K562 (cell line): ENCODE results near the gene ARL16. TPM values are rescaled to one million over a fixed set of nuclear protein-coding genes. Genes with fewer than 3 reads are reported as not detected.

Source experiments
- BRD4 ChIP-seq: fragments of 200-600 bp; sonication (generic); IDR thresholded peaks from 2 replicates; pipeline ENCODE4 v1.6.1; 2017; ENCODE audit warnings: inconsistent platforms
- BRF1 ChIP-seq: IDR thresholded peaks from 3 replicates; pipeline ENCODE4 v1.6.1; 2011; ENCODE audit warnings: borderline replicate concordance, mild to moderate bottlenecking; ENCODE audit not compliant: insufficient read length; ENCODE audit errors: extremely low read depth
- E2F6 ChIP-seq, 2 experiments: IDR thresholded peaks; 2 replicates each; pipeline ENCODE4 v1.6.1; 2011; ENCODE audit warnings: borderline replicate concordance in 1 of 2, control low read depth in 1 of 2, low read depth in 1 of 2, low read length in 1 of 2, mild to moderate bottlenecking in 1 of 2, mixed read lengths in 1 of 2, moderate library complexity in 1 of 2; ENCODE audit not compliant: insufficient read depth in 1 of 2, insufficient read length in 1 of 2, poor library complexity in 1 of 2, severe bottlenecking in 1 of 2; ENCODE audit errors: extremely low read depth in 1 of 2
- EP400 ChIP-seq: fragments of 450-650 bp; IDR thresholded peaks from 2 replicates; pipeline ENCODE4 v1.6.1; 2017; ENCODE audit warnings: antibody characterized with exemption, mild to moderate bottlenecking, moderate library complexity
- FOXK1 ChIP-seq: sonication (generic); formaldehyde crosslinking; IDR thresholded peaks from 2 replicates; pipeline ENCODE4 v1.8.0; 2022; ENCODE audit warnings: missing genetic modification reagents, mild to moderate bottlenecking, borderline replicate concordance
- GTF2A2 ChIP-seq: IDR thresholded peaks from 2 replicates; pipeline ENCODE4 v1.6.1; 2016; ENCODE audit warnings: mild to moderate bottlenecking, missing genetic modification characterization, missing compliant biosample characterization
- HDAC2 ChIP-seq: fragments of 450-650 bp; IDR thresholded peaks from 2 replicates; pipeline ENCODE4 v1.6.1; 2016; ENCODE audit warnings: mild to moderate bottlenecking
- MCM5 ChIP-seq: fragments of 450-650 bp; IDR thresholded peaks from 2 replicates; pipeline ENCODE4 v1.6.1; 2016; ENCODE audit warnings: low read depth
- MYC ChIP-seq, 2 experiments: fragments of 250-450 bp in 1 of 2; sonication (Bioruptor Pico) in 1 of 2; IDR thresholded peaks; 2 replicates each; pipeline versions ENCODE4 v1.5.1 to v1.6.1; 2012 to 2021; ENCODE audit warnings: low read depth in 2 of 2, borderline replicate concordance in 1 of 2, improper control_type of control experiment in 1 of 2, low read length in 1 of 2, mild to moderate bottlenecking in 1 of 2, moderate library complexity in 1 of 2
- PCBP2 ChIP-seq: fragments of 200-400 bp; formaldehyde crosslinking; IDR thresholded peaks from 2 replicates; pipeline ENCODE4 v1.6.1; 2018; ENCODE audit warnings: low read length, low read depth, mild to moderate bottlenecking, moderate library complexity; ENCODE audit not compliant: poor library complexity, severe bottlenecking
- PHB2 ChIP-seq: fragments of 450-650 bp; IDR thresholded peaks from 2 replicates; pipeline ENCODE4 v1.6.1; 2017; ENCODE audit warnings: low read depth
- SIN3B ChIP-seq: fragments of 450-650 bp; IDR thresholded peaks from 2 replicates; pipeline ENCODE4 v1.6.1; 2017; ENCODE audit warnings: low read depth, mild to moderate bottlenecking, moderate library complexity
- SOX6 ChIP-seq: fragments of 450-650 bp; IDR thresholded peaks from 2 replicates; pipeline ENCODE4 v1.6.1; 2014; ENCODE audit warnings: mild to moderate bottlenecking
- TOE1 ChIP-seq, 2 experiments: fragments of 450-650 bp in 1 of 2; sonication (generic) in 1 of 2; formaldehyde crosslinking in 1 of 2; IDR thresholded peaks; 2 replicates each; pipeline versions ENCODE4 v1.7.1 to v1.8.0; 2016 to 2022; ENCODE audit warnings: borderline replicate concordance in 2 of 2, mild to moderate bottlenecking in 2 of 2, antibody characterized with exemption in 1 of 2, inconsistent platforms in 1 of 2, low read depth in 1 of 2, missing genetic modification reagents in 1 of 2, moderate library complexity in 1 of 2
- ZBTB11 ChIP-seq, 3 experiments: fragments of 200-800 bp in 1 of 3; fragments of 250-450 bp in 1 of 3; fragments of 450-650 bp in 1 of 3; sonication (Bioruptor Pico) in 1 of 3; sonication (Bioruptor generic) in 1 of 3; formaldehyde crosslinking in 1 of 3; IDR thresholded peaks; 2 replicates each; pipeline versions ENCODE4 v1.6.1 to v1.8.0; 2016 to 2022; ENCODE audit warnings: mild to moderate bottlenecking in 2 of 3, missing genetic modification characterization in 2 of 3, missing compliant biosample characterization in 1 of 3, moderate library complexity in 1 of 3
- ZHX1 ChIP-seq: fragments of 150-350 bp; conservative IDR thresholded peaks from 2 replicates; pipeline ENCODE4 v1.6.1; 2014; ENCODE audit warnings: low read length
- ZNF212 ChIP-seq: fragments of 450-650 bp; formaldehyde crosslinking; IDR thresholded peaks from 2 replicates; pipeline ENCODE4 v1.4.0; 2020; ENCODE audit warnings: mild to moderate bottlenecking
- ZNF436 ChIP-seq: fragments of 250-450, 450-650 bp; sonication (Bioruptor Pico); formaldehyde crosslinking; IDR thresholded peaks from 2 replicates; pipeline ENCODE4 v1.7.0; 2020; ENCODE audit warnings: mild to moderate bottlenecking
- polyA plus RNA-seq, 8 experiments: library from polyadenylated mRNA; depleted of rRNA in 4 of 8; stranded (reverse) in 5 of 8; unstranded in 3 of 8; fragments of >200 nt; fragmentation: Nextera tagmentation in 2 of 8; fragmentation: Illumina TruSeq in 1 of 8; extraction: Ambion mirVana in 2 of 8; extraction: Trizol in 1 of 8; gene quantifications; 2 replicates each; pipeline versions ENCODE4 v1.2.1 to v1.2.3, GENCODE V29; 2011 to 2014; ENCODE audit warnings: inconsistent platforms in 1 of 8, missing spikeins in 1 of 8
- total RNA-seq, 7 experiments: library from RNA; depleted of rRNA in 6 of 7; stranded (reverse); fragments of >200 nt in 6 of 7; fragmentation: Illumina TruSeq in 2 of 7; extraction: Trizol in 2 of 7; gene quantifications; 2 replicates each; pipeline versions ENCODE4 v1.2.1 to v1.2.3, GENCODE V29; 2011 to 2021; ENCODE audit warnings: low replicate concordance in 1 of 7

Gene ARL16
- total and polyA plus RNA-seq, 9 of the 15 experiments (the other 6 are each of a cell fraction or from before 2014, with no cell fraction given): 5.4 to 32.4 (median 22.6) TPM

- TF ChIP-seq EP400 (peak; percentile 82), PCBP2 (no peak), ZHX1 (no peak), FOXK1 (CRISPR knock-in tag) (peak; percentile 7; the same call in 1 of the 2 replicates), GTF2A2 (tag) (no peak), BRF1 (no peak), SOX6 (peak; percentile 74; the same call in 1 of the 2 replicates), HDAC2 (0 out of 2 replicates have a peak, but pooled peaks have one; percentile 54), E2F6 (IDR thresholded peaks at IDR 0.05; ENCODE audit: borderline replicate concordance in 1 of 2, extremely low read depth in 1 of 2, insufficient read depth in 1 of 2, insufficient read length in 1 of 2, low read depth in 1 of 2, low read length in 1 of 2, poor library complexity in 1 of 2, severe bottlenecking in 1 of 2) (peak in 1 of 2 experiments; percentile 63), BRD4 (no peak), MYC (IDR thresholded peaks at IDR 0.05; ENCODE audit: low read depth, low read length) (peak; percentile 68; the same call in 1 of the 2 replicates), MYC (CRISPR knock-in tag; IDR thresholded peaks at IDR 0.05; ENCODE audit: borderline replicate concordance, low read depth) (no peak), SIN3B (peak; percentile 77), TOE1 (IDR thresholded peaks at IDR 0.05; ENCODE audit: borderline replicate concordance) (peak; percentile 68; the same call in 1 of the 2 replicates), TOE1 (CRISPR knock-in tag; IDR thresholded peaks at IDR 0.05; ENCODE audit: borderline replicate concordance, low read depth) (no peak), ZBTB11 (CRISPR knock-in tag; IDR thresholded peaks at IDR 0.05) (peak in 1 of 3 experiments; percentile 68; a peak in 2 of 6 replicates), ZNF212 (CRISPR knock-in tag) (no peak), PHB2 (no peak), MCM5 (no peak), ZNF436 (CRISPR knock-in tag) (no peak)
These were observed at the start of gene ARL16, which contains the start of gene HGS (continued) for GRCh38 chr17:81683584-81684441.
